ENCODE results near the gene PTGES. TPM values are rescaled to one million over a fixed set of nuclear protein-coding genes. Genes with fewer than 3 reads are reported as not detected.

PTGES gene
- total and polyA plus RNA-seq, 7 donors: 0.92 to 10.2 (median 3.9) TPM

GRCh38 chr9:129701054-129701453 is 51.8 kb downstream of the PTGES start:
- Histone ChIP-seq H3K36me3 (no peaks in the 10 kb centered on the region), H3K27me3 (peaks cover 0 to 31% (median 15%) of the 10 kb centered on the region in 3 donors), H3K9me3 (no peaks in the 10 kb centered on the region), H3K4me3 (no peak overlapping the region), H3K4me1 (peaks cover 0 to 45% (median 36%) of the 10 kb centered on the region in 4 donors), H3K27ac (no peak overlapping the region)
- no peak for TF ChIP-seq CTCF (IDR thresholded peaks at IDR 0.05)
- TF ChIP-seq EP300 (IDR thresholded peaks at IDR 0.05): no peak
- no peak for TF ChIP-seq POLR2AphosphoS5 (IDR thresholded peaks at IDR 0.05)
- TF ChIP-seq POLR2A (IDR thresholded peaks at IDR 0.05): no peak
- DNase-seq: no peak
- WGBS, 2 donors: 70 to 88% methylated on average over 11 of the region's 11 CpGs
- intact Hi-C loops (cut with DNase I): no loop called here

GRCh38 chr9:129698254-129698757 is 54.5 kb downstream of the PTGES start:
- intact Hi-C loops (cut with DNase I): no loop called here
- peak overlapping the region in 3 of 4 donors; percentile 39 to 77 (median 65) for H3K27ac ChIP-seq
- no peak for TF ChIP-seq EP300 (IDR thresholded peaks at IDR 0.05)
- peak in 1 of 4 donors; percentile 50 for TF ChIP-seq POLR2AphosphoS5 (IDR thresholded peaks at IDR 0.05)
- peaks cover 0 to 30% (median 25%) of the 10 kb centered on the region in 4 donors for H3K4me1 ChIP-seq
- peak; percentile 77 for DNase-seq
- no peaks in the 10 kb centered on the region for H3K36me3 ChIP-seq
- H3K27me3 ChIP-seq: peaks cover 0 to 31% (median 15%) of the 10 kb centered on the region in 3 donors
- WGBS, 2 donors: 35 to 51% methylated on average over 16 to 17 of the region's 17 CpGs
- H3K4me3 ChIP-seq: peak overlapping the region in 2 of 4 donors; percentile 45 to 49
- H3K9me3 ChIP-seq: no peaks in the 10 kb centered on the region

- H3K4me1 ChIP-seq: peaks cover 0 to 24% (median 19%) of the 10 kb centered on the region in 4 donors
- TF ChIP-seq CTCF (IDR thresholded peaks at IDR 0.05) (no peak), EP300 (IDR thresholded peaks at IDR 0.05) (no peak), POLR2AphosphoS5 (IDR thresholded peaks at IDR 0.05) (no peak), POLR2A (IDR thresholded peaks at IDR 0.05) (no peak)
- WGBS, 2 donors: 4 to 5% methylated on average over 25 of the region's 25 CpGs
- DNase-seq: peak; percentile 79
- no peaks in the 10 kb centered on the region for H3K9me3 ChIP-seq
- H3K27me3 ChIP-seq: peaks cover 0 to 31% (median 15%) of the 10 kb centered on the region in 3 donors
- peak overlapping the region; percentile 16 to 49 (median 42) for H3K4me3 ChIP-seq
- H3K36me3 ChIP-seq: no peaks in the 10 kb centered on the region
- intact Hi-C loops (cut with DNase I): no loop called here
- peak overlapping the region; percentile 28 to 77 (median 52) for H3K27ac ChIP-seq
Observed at GRCh38 chr9:129697656-129698253, 55.1 kb downstream of the PTGES start.

- intact Hi-C loops (cut with DNase I): no loop called here
- no peak for TF ChIP-seq POLR2AphosphoS5 (IDR thresholded peaks at IDR 0.05)
- TF ChIP-seq CTCF (IDR thresholded peaks at IDR 0.05): no peak
- no peak for TF ChIP-seq POLR2A (IDR thresholded peaks at IDR 0.05)
- no peak for TF ChIP-seq EP300 (IDR thresholded peaks at IDR 0.05)
- peak overlapping the region; percentile 16 to 49 (median 42) for H3K4me3 ChIP-seq
- 3 to 5% methylated on average over 71 of the region's 71 CpGs for WGBS, 2 donors
- peaks cover 0 to 19% (median 16%) of the 10 kb centered on the region in 4 donors for H3K4me1 ChIP-seq
- H3K27ac ChIP-seq: peak overlapping the region; percentile 28 to 77 (median 52)
- no peaks in the 10 kb centered on the region for H3K9me3 ChIP-seq
- H3K36me3 ChIP-seq: no peaks in the 10 kb centered on the region
- peaks cover 0 to 31% (median 15%) of the 10 kb centered on the region in 3 donors for H3K27me3 ChIP-seq
- DNase-seq: peak; percentile 76
Observed at GRCh38 chr9:129696944-129697655, 55.7 kb downstream of the PTGES start.

- WGBS, 2 donors: 52 to 65% methylated on average over 3 of the region's 3 CpGs
- intact Hi-C loops (cut with DNase I): no loop called here
Observed at GRCh38 chr9:129695870-129696269, 57.0 kb downstream of the PTGES start.

More at GRCh38 chr9:129695870-129696269, 57.0 kb downstream of the PTGES start:
- Histone ChIP-seq H3K4me3 (no peak overlapping the region), H3K27me3 (peaks cover 0 to 31% (median 15%) of the 10 kb centered on the region in 3 donors), H3K9me3 (no peaks in the 10 kb centered on the region), H3K4me1 (peaks cover 0 to 19% (median 16%) of the 10 kb centered on the region in 4 donors), H3K27ac (no peak overlapping the region), H3K36me3 (no peaks in the 10 kb centered on the region)
- no peak for DNase-seq
- TF ChIP-seq EP300 (IDR thresholded peaks at IDR 0.05) (no peak), POLR2A (IDR thresholded peaks at IDR 0.05) (no peak), CTCF (IDR thresholded peaks at IDR 0.05) (no peak), POLR2AphosphoS5 (IDR thresholded peaks at IDR 0.05) (no peak)

All from sigmoid colon (tissue), 7 donors.